Heart right ventricle (tissue), 16 donors: ENCODE measurements around the gene MAD2L2. TPM values are rescaled to one million over a fixed set of nuclear protein-coding genes. Genes with fewer than 3 reads are reported as not detected.
"Not testable (repeated sequence)": the region's sequence is repeated elsewhere in the genome, so short reads cannot be mapped to it uniquely, and the experiment has no call there.

ENCODE experiments used
- ATAC-seq, 8 donors: fragments of 200-7000 bp; cut with Tn5 transposase; one replicate each; pipeline ENCODE4 v1.9.1; 2020; ENCODE audit warnings: mild to moderate bottlenecking in 8 of 8, moderate library complexity in 8 of 8, moderate number of reproducible peaks in 1 of 8
- DNase-seq, 2 donors: peaks; one replicate each; pipeline ENCODE4 v3.0.0-alpha.2; 2020
- H3K27ac ChIP-seq, 10 donors: fragments of 200-600 bp; sonication (generic) in 2 of 10; one replicate each; pipeline versions ENCODE4 v1.5.0 to v1.8.0; 2020 to 2022; ENCODE audit warnings: mild to moderate bottlenecking in 3 of 10
- H3K27me3 ChIP-seq, 7 donors: fragments of 200-600 bp; one replicate each; pipeline ENCODE4 v1.8.0; 2021 to 2022; ENCODE audit warnings: mild to moderate bottlenecking in 2 of 7
- H3K36me3 ChIP-seq, 9 donors: fragments of 200-600 bp; sonication (generic) in 1 of 9; one replicate each; pipeline versions ENCODE4 v1.5.0 to v1.8.0; 2020 to 2022; ENCODE audit warnings: mild to moderate bottlenecking in 2 of 9
- H3K4me1 ChIP-seq, 9 donors: fragments of 200-600 bp; sonication (generic) in 1 of 9; one replicate each; pipeline versions ENCODE4 v1.5.0 to v1.8.0; 2020 to 2022; ENCODE audit warnings: mild to moderate bottlenecking in 4 of 9
- H3K4me3 ChIP-seq, 10 donors: fragments of 200-600 bp; sonication (generic) in 2 of 10; one replicate each; pipeline versions ENCODE4 v1.5.0 to v1.8.0; 2020 to 2022; ENCODE audit warnings: mild to moderate bottlenecking in 7 of 10, moderate library complexity in 2 of 10
- H3K9me3 ChIP-seq, 11 donors: fragments of 200-600 bp in 10 of 11; sonication (generic) in 2 of 11; one replicate each; pipeline versions ENCODE4 v1.5.0 to v1.8.0; 2013 to 2022; ENCODE audit warnings: mild to moderate bottlenecking in 2 of 11, control low read depth in 1 of 11, moderate library complexity in 1 of 11
- WGBS, 2 donors: extraction: QIAGEN DNeasy Blood & Tissue Kit; methylation state at CpG; one replicate each; pipeline ENCODE4 v1.1.7; 2013; ENCODE audit warnings: inconsistent platforms in 1 of 2; 5-methylcytosine and 5-hydroxymethylcytosine counted together
- intact Hi-C, 10 donors: fragments of 100-400 bp; cut with DNase I; formaldehyde crosslinking; loops; one replicate each; pipeline versions ENCODE4 v1.11.1 to v1.14.2; 2022
- polyA plus RNA-seq, 2 donors: library from polyadenylated mRNA; stranded (reverse); fragments of 200-250 nt; gene quantifications; one replicate each; pipeline ENCODE4 v1.2.3, GENCODE V29; 2013
- total RNA-seq, 10 donors: library from RNA; stranded (reverse); fragmentation: NEBNext Ultra II Directional in 3 of 10; extraction: Animal tissue kit (Norgen Biotek cat#: 25700) in 3 of 10; gene quantifications; one replicate each; pipeline versions ENCODE4 v1.2.1 to v1.2.4, GENCODE V29; 2021 to 2023
- TF ChIP-seq, protein P1 (sequence below), 9 donors: fragments of 200-600 bp; sonication (generic) in 2 of 9; IDR thresholded peaks; one replicate each; pipeline versions ENCODE4 v1.5.0 to v1.8.0; 2021 to 2022; ENCODE audit warnings: antibody characterized with exemption in 9 of 9, mild to moderate bottlenecking in 5 of 9, moderate library complexity in 1 of 9
- donor health status: Arrhythmogenic right ventricular cardiomyopathy.
- donor health status: ischemic (EF 13 %, LVEDD 7.1; RV severe dilation, severe dysfunction).
- donor health status: healthy with polysubstance abuse.
- donor health status: DM: no; HTN: yes; CAD: no.
- donor health status: DM: no; HTN: no; CAD: no.
- donor health status: ischemic (EF 25% LVEDD 6.9; RV normal size, moderate dysfunction).
- donor health status: ischemic (EF 25% LVEDD 5.7; RV mildly dilated, moderate dysfunction).
- donor health status: healthy.
- donor health status: DM: yes; HTN: yes; CAD: no.
- donor health status: Ischemic cardiomyopathy.
- donor health status: ischemic (EF 35%, LVEDD 5.7; RV mildly dilated, moderate dysfunction).
- donor health status: nonischemic (EF 11% LVEDD 7.7; RV severe dilation, severe dysfunction).
- donor health status: DM: yes; HTN: yes; CAD: no.
- donor health status: PGD.
- donor health status: ischemic (EF 29% LVEDD 5.4; RV normal size, mild dysfunction).
- donor health status: nonischemic (EF 23%, LVEDD 6.1; RV moderate dilation, normal function).

Gene MAD2L2
- total and polyA plus RNA-seq, 12 donors: 10.9 to 59.0 (median 17.0) TPM

DNA sequence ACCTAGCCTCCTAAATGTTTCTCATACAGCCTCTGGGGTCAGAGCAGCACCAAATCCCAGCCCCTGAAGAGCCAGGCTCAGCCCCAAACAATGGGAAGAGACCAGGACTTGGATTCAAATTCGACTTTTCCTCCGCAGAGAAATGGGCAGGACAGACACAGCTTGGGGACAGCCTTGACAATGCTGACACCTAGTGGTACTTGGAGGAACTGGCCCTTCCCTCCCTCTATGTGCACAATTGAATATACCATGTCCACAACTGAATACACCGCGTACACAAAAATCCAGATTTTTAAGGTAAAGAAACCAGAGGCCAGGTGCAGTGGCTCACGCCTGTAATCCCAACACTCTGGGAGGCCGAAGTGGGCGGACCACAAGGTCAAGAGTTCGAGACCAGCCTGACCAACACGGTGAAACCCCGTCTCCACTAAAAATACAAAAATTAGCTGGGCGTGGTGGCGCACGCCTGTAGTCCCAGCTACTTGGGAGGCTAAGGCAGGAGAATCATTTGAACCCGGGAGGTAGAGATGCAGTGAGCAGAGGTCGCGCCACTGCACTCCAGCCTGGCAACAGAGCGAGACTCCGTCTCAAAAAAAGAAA, 38.4 kb downstream of the MAD2L2 start:
- 56 to 58% methylated on average over 18 of the region's 18 CpGs for WGBS, 2 donors
- DNase-seq (peak in 1 of 2 donors; percentile 68), ATAC-seq (peak; percentile 70 to 86 (median 82))
- not testable (repeated sequence) for H3K27ac ChIP-seq, H3K4me3 ChIP-seq, H3K36me3 ChIP-seq, H3K9me3 ChIP-seq
- TF ChIP-seq, protein P1, sequence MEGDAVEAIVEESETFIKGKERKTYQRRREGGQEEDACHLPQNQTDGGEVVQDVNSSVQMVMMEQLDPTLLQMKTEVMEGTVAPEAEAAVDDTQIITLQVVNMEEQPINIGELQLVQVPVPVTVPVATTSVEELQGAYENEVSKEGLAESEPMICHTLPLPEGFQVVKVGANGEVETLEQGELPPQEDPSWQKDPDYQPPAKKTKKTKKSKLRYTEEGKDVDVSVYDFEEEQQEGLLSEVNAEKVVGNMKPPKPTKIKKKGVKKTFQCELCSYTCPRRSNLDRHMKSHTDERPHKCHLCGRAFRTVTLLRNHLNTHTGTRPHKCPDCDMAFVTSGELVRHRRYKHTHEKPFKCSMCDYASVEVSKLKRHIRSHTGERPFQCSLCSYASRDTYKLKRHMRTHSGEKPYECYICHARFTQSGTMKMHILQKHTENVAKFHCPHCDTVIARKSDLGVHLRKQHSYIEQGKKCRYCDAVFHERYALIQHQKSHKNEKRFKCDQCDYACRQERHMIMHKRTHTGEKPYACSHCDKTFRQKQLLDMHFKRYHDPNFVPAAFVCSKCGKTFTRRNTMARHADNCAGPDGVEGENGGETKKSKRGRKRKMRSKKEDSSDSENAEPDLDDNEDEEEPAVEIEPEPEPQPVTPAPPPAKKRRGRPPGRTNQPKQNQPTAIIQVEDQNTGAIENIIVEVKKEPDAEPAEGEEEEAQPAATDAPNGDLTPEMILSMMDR (IDR thresholded peaks at IDR 0.05): peak; percentile 91 to 99 (median 96)
- peaks cover 0 to 17% (median 7%) of the 10 kb centered on the region in 9 donors for H3K4me1 ChIP-seq
- intact Hi-C loops: loop anchor here (2.0 to 10.0 kb wide), 16 partner anchors 164 to 606 kb away; partner anchors contain the start of genes DISP3 (in 3 of the 10) and MASP2 (in 1 of the 10)
- H3K27me3 ChIP-seq: peaks cover 0 to 70% (median 16%) of the 10 kb centered on the region in 7 donors

DNA sequence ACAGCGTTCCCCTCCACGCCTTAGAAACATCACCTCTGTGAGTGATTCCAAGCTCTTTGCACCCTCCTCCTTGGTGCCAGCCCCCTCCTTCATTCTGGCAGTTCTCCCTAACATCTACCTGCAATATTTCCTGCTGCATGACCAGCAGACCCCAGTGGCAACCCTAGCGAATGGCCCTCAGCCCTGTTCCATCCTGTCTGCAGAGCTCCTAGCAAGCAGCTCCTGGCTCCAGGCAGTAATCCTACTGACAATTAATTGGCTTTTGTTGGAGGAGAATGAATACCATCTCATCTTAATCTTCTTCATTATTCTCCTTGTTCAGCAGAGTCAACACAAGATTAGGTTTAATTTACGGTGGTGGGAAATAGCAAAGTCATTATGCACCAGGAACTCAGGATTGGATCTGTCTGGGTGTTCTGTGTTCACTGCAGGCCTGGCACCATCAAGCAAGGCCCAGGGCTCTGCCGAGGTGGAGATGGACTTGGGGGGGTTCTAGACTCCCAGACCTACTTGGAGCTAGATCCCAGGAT, 39.1 kb downstream of the MAD2L2 start:
- ATAC-seq: no peak
- Histone ChIP-seq H3K9me3 (no peaks in the 10 kb centered on the region), H3K4me1 (peaks cover 0 to 17% (median 7%) of the 10 kb centered on the region in 9 donors), H3K27me3 (peaks cover 0 to 72% (median 20%) of the 10 kb centered on the region in 7 donors), H3K27ac (no peak overlapping the region), H3K4me3 (no peak overlapping the region), H3K36me3 (no peaks in the 10 kb centered on the region)
- TF ChIP-seq, protein P1 (IDR thresholded peaks at IDR 0.05): no peak
- WGBS, 2 donors: 46 to 59% methylated on average over 5 of the region's 5 CpGs
- intact Hi-C loops: loop anchor here (2.0 to 10.0 kb wide), 16 partner anchors 163 to 605 kb away; partner anchors contain the start of genes DISP3 (in 3 of the 10) and MASP2 (in 1 of the 10)
- DNase-seq: no peak

DNA sequence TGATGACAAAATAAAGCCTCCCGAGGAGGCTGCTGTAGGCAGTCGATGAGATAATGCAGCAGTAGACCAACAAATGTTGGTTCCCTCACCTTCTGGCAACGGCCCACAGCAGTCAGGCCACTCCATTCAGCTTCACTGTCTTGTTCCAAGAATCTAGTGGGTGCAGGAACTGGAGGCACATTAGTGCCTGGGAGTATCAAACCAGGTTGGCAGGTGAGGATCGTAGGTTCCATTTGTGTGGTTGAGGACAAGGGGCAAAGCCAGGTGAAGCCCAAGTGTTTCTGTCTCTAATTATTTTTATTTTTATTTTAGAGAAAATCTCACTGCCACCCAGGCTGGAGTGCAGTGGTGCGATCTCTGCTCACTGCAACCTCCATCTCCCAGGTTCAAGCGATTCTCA, 40.0 kb downstream of the MAD2L2 start:
- peaks cover 0 to 72% (median 25%) of the 10 kb centered on the region in 7 donors for H3K27me3 ChIP-seq
- H3K27ac ChIP-seq: no peak overlapping the region
- intact Hi-C loops: loop anchor here (5.0 to 10.0 kb wide), 10 partner anchors 164 to 604 kb away; partner anchors contain the start of genes DISP3 (in 2 of the 10) and MASP2 (in 1 of the 10)
- no peaks in the 10 kb centered on the region for H3K36me3 ChIP-seq
- H3K4me1 ChIP-seq: peaks cover 0 to 17% (median 7%) of the 10 kb centered on the region in 9 donors
- ATAC-seq (peak in 1 of 8 donors; percentile 11), DNase-seq (no peak)
- 57 to 65% methylated on average over 6 of the region's 6 CpGs for WGBS, 2 donors
- H3K4me3 ChIP-seq: no peak overlapping the region
- TF ChIP-seq, protein P1 (IDR thresholded peaks at IDR 0.05): no peak
- no peaks in the 10 kb centered on the region for H3K9me3 ChIP-seq

DNA sequence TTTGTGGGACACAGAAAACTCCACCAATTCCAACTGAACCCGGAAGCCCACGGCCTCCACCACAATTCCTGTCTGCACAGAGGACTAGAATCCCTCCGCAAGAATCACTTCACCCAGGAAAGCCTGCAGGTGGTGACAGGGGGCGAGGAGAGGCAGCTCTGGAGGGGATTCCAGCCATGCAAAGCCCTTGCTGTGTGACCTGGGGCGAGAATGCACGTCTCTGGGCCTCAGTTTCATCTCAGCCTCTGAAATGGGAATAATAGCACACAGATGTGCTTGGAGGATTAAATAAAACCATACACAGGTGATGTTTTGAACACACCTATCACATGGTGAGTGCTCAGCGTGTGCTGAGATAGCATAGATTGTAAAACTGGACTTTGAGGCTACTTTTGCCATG, 40.8 kb downstream of the MAD2L2 start:
- 56 to 61% methylated on average over 7 of the region's 7 CpGs for WGBS, 2 donors
- DNase-seq: no peak
- Histone ChIP-seq H3K27me3 (peaks cover 0 to 67% (median 25%) of the 10 kb centered on the region in 7 donors), H3K27ac (no peak overlapping the region), H3K36me3 (no peaks in the 10 kb centered on the region), H3K4me3 (no peak overlapping the region), H3K4me1 (peaks cover 0 to 17% (median 7%) of the 10 kb centered on the region in 9 donors), H3K9me3 (no peaks in the 10 kb centered on the region)
- intact Hi-C loops: loop anchor here (5.0 to 10.0 kb wide), 10 partner anchors 163 to 603 kb away; partner anchors contain the start of genes DISP3 (in 2 of the 10) and MASP2 (in 1 of the 10)
- TF ChIP-seq, protein P1 (IDR thresholded peaks at IDR 0.05): no peak
- no peak for ATAC-seq
